NCI-H774 (cell line): ENCODE measurements around the gene CEMIP2.

Source experiments
- DNase-seq: peaks from one replicate; lab custom pipeline; 2025; lab: John Stamatoyannopoulos, UW

CEMIP2 gene

DNA sequence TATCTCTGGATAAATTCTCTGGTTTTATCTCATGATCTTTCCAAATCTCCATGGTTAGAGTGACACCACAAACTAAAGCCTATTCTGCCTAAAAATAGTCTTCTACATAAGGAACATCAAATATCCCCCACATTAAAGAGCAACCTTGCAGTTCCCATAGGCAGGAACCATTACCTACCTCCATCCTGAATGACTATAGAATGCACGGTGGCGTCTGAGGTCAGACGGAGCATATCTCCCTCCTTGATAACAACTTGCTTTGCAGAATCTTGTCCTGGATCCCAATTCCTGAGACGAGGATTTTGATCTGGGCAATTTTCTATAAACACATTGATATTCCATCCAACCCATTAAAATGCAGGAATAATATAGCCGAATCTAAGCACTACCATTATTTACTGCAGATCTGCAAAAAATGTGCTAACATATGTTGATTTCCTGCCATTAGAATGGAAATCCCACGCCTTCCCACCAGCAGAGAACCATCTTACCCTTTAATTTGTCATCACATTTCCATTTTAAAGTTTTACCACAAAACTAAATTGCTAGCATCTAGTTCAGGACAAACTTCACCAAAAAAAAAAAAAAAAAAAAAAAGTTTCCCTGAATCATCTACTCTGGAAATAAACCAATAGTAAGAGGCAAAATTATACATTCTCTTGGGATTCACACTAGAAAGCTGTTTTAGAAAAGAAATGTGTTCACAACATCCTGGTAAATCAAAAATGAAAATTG is 22.1 kb downstream of the CEMIP2 start:
- DNase-seq = no peak

GRCh38 chr9:71744754-71745521 is 23.4 kb downstream of the CEMIP2 start:
- DNase-seq = no peak

GRCh38 chr9:71743882-71744281 is 24.4 kb downstream of the CEMIP2 start:
- DNase-seq = no peak

- no peak for DNase-seq
Observed at GRCh38 chr9:71743217-71743705, 25.1 kb downstream of the CEMIP2 start.

DNA sequence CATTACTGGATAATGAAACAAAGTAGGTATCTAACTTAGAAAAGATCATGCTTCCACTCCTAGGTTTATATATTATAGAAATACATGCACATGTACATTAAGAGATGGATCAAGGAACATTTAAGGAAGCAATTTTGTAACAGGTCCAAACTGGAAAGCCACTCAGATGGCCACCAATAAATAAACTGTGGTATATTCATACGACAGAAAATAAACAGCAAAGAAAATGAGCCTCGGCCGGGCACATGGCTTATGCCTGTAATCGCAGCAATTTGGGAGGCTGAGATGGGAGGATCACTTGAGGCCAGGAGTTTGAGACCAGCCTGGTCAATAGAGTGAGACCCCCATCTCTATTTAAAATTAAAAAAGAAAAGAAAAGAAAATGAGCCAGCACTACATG is 25.6 kb downstream of the CEMIP2 start:
- DNase-seq = no peak

DNA sequence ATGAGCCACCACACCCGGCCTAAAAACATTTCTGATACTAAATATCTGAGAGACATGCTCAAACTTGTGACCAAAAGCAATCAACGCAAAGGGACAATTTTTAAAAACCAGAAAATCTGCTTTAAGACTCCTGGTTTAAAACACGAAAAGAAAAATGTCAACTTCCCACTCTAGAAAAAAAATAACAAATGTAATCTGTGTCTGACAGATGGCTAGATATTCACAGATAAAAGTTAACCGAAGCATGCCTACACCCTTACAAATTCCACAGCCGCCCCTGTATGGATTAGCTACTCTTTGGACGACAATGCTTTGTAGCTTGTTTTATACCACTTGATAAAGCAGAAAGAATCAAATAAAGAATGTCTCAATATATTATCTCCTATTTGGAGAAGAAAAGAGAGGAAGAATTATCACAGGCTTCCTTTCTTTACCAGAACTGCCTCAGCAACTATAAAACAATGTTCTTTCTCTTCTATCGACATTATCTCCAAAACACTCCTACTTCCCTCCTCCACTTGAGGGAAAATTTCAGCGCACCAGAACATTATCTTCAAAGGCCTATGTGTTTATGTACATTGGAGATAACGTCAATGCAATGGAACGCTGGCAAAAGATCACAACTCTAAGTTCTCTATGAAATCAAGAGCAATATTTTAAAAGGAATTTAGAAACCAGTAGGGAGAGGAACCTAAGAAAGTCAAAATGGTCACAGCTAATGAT is 26.2 kb downstream of the CEMIP2 start:
- DNase-seq = no peak

GRCh38 chr9:71740199-71740598 is 28.1 kb downstream of the CEMIP2 start:
- no peak for DNase-seq

GRCh38 chr9:71737455-71737854 is 30.9 kb downstream of the CEMIP2 start:
- DNase-seq = no peak

DNA sequence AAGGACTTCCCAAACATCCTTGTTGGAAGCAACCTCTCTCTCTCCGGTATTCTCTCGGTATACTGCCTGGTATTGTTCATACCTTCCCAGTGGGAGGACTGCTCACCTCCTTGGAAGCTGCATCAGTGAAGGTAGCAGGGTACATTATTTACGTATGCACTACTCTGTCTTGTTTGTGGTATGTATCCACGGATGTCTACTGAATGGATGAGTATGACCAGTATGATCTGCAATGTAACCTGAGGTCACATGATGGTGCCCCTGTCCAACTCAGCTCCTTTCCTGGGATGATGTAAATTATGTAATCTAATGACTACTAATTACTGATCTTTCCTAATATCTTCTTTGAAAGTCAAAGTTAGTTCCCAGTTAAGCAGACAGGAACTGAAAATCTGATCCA is 32.1 kb downstream of the CEMIP2 start:
- DNase-seq = no peak

GRCh38 chr9:71734950-71735349 is 33.4 kb downstream of the CEMIP2 start:
- DNase-seq = no peak

GRCh38 chr9:71733176-71733575 is 35.1 kb downstream of the CEMIP2 start:
- no peak for DNase-seq

DNA sequence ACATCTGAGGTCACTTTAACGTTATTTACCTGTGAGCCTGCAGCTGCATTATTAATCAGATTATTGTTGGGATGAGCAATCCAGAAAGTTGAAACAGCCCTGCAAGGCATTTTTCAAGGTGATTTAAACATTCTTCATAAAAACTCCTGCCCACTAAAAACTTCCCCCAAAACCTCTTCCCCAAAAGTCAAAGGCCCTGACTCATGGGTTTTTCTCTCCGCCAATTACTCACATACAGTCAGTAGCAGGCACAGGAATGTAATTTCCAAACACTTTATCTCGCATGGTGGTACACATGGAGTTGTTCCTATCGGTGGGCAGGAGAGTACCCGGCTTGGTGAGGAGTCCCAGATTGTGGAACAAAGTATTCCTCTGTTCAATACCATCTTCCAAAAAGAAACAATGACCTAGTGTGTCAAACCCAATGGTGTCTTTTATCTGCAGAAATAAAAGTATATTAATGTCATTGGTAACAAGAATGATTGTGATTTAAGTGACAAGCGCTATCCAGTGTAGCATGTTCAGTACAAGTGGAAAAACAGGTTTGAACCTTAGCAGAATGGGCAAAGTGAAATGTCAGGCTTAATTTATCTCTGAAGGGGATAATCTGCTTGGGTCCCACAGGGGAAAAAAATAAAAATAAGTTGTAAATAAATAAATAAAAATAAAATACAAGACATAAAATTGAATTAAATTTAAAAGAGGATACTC is 38.3 kb downstream of the CEMIP2 start:
- no peak for DNase-seq

DNA sequence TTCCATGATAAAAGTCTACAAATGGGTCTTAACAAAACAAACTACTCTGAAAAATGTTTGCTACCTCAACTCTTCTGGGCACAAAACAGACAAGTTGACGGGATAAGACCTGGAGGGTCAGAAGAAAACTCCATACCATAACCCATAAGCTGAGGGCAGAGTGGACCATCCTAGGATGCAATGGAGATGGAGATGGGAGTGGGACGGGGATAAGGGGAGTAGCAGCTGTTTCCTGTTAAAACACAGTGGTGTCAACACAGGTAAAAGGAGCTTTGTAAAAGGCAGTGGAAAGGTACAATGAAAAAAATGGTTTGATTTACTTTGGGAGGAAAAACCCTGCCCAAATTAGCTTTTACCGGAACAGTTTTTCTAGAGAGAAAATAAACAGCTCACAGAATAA is 41.6 kb downstream of the CEMIP2 start:
- DNase-seq = no peak

GRCh38 chr9:71725590-71726338 is 42.5 kb downstream of the CEMIP2 start:
- DNase-seq = peak; percentile 15

DNA sequence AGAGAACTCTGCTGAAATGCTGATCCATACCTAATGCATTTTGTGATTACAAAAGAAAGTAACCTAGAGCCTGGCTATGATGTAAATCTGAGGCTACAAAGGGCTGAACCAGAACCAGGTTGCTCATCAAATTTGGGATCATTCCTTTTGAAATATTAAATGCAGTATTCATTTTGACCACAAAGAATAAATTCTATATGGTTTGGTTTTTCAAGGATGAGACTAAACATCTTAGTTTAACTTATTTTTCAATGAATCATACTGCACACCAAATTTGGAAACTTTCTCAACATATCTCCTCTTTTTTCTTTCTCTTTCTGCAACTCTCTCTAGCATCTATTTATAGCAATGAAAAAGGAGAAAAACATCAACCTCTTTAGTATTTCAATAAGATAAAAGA is 46.5 kb downstream of the CEMIP2 start:
- DNase-seq = no peak

DNA sequence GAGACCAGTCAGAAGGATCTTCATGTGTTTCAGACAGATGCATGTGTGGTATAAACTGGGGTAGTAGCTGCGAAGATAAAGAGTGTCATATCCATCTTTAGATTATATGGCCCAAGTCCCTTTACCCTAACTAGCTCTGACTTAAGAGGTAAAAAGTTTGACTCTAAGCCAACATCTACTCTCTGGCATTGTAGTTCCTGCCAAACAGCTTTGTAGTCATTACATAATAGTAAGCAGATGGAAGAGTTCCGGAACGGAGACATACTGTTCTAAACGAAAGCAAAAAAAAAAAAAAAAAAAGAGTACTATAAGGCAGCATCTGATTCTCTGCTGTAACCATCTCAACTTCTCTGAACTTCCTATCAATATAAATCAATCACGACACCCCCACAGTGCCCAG is 48.8 kb downstream of the CEMIP2 start:
- no peak for DNase-seq

- no peak for DNase-seq
Observed at GRCh38 chr9:71719088-71719487, 49.2 kb downstream of the CEMIP2 start.

DNA sequence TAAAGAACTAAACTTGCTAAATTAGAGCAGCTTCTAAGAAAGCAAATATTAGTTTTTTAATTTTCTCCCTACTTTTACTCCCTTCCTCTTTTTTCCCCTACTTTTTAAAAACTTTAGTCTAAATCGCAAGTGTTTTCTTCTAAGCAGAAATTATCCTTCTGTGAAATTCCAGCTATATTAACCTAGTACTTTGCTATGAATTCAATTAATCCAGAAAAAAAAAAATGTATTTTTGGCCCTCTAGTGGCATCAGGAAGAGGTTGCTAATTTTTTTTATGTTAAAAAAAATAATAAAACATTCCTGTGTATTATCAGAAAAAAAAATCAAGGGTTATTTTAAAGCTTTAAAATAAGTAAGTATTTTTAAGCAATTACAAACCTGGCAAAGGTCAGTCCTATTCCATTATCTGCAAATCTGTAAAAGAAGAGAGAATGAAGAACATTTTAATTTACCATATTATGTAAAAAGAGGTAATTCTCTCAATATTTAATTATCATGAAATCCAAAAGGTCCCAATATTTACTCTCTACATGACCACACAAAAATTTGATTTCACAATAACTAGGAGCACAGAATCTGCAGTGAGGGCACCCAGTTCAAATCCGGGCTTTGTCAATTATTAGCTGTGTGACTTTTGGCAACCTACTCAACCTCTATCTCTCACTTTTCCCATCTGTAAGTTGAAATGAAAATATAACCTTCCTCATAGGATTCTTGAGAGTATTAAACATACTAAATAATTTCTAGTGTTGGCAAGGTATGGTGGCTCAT is 52.0 kb downstream of the CEMIP2 start:
- DNase-seq = no peak

GRCh38 chr9:71710856-71711255 is 57.5 kb downstream of the CEMIP2 start:
- no peak for DNase-seq

- DNase-seq = no peak
Observed at GRCh38 chr9:71710201-71710600, 58.1 kb downstream of the CEMIP2 start.

DNA sequence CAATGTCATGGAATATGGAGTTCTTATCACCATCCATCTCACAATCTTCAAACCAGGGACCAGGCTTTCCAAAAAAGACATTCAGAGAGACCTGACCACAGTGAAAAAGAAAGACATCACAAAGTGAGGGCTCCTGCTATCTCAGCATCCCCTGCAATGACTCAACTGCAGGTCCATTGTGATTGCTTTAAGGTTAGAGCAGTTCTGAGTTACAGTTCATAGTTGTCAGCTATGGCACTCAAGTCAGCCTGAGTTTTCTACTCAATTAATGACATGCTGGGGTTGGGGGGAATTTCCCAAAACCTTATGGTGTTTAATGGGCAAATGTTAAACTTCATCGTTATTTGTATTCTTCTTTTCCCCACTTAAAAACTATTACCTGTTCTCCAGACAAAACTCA is 58.9 kb downstream of the CEMIP2 start:
- DNase-seq = no peak
